Thyroid gland (tissue), 4 donors: Measurements from ENCODE around the gene PLCB1.

Experiments
- CTCF ChIP-seq, 6 experiments: fragments of 200-600 bp in 3 of 6; fragments of 450-650 bp in 3 of 6; sonication (generic) in 3 of 6; IDR thresholded peaks; one replicate each; pipeline ENCODE4 v1.5.1; 2016 to 2019; ENCODE audit warnings: antibody characterized with exemption in 6 of 6, mild to moderate bottlenecking in 2 of 6, inconsistent platforms in 1 of 6, moderate library complexity in 1 of 6
- POLR2A ChIP-seq, 2 donors: fragments of 450-650 bp; IDR thresholded peaks; one replicate each; pipeline ENCODE4 v1.6.1; 2017; ENCODE audit warnings: antibody characterized with exemption in 2 of 2, mild to moderate bottlenecking in 2 of 2, moderate library complexity in 1 of 2

DNA sequence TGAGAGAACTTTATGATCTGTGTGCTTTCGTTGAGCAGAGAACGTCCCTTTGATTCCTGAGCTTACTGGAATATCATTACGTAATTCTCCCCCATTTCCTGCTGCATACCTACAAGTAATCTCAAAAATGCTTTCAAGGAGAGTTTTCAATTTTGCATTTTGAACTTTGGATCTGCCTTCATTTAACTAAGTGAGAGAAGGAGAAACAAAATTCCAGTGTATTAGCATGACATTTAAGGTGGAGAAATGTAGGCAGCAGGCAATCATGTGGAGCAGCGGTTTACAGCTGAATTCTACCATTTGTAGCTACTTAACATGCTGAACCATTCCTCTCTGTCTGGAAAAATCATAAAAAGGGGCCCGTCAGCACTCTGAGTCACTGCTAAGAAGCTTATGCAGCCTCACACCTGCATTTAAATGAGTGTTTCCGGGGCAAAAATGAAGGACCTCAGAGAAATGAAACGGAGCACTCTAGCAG is 451.5 kb downstream of the PLCB1 start:
- TF ChIP-seq CTCF (IDR thresholded peaks at IDR 0.05) (no peak), POLR2A (IDR thresholded peaks at IDR 0.05) (no peak)
